HepG2 (cell line): ENCODE measurements around the gene ZNF616. TPM values are rescaled to one million over a fixed set of nuclear protein-coding genes. Genes with fewer than 3 reads are reported as not detected.

ENCODE experiments used
- CEBPB ChIP-seq: IDR thresholded peaks from 2 replicates; pipeline ENCODE4 v1.6.1; 2011; ENCODE audit warnings: low read depth, low read length, improper control_type of control experiment, borderline replicate concordance
- ELF1 ChIP-seq: sonication (generic); formaldehyde crosslinking; IDR thresholded peaks from 2 replicates; pipeline ENCODE4 v1.4.0; 2020; ENCODE audit warnings: missing genetic modification reagents
- HHEX ChIP-seq: IDR thresholded peaks from 2 replicates; pipeline ENCODE4 v1.6.1; 2016; ENCODE audit warnings: control low read depth
- IRF1 ChIP-seq: sonication (generic); formaldehyde crosslinking; IDR thresholded peaks from 2 replicates; pipeline ENCODE4 v1.4.0; 2020; ENCODE audit warnings: low read depth, mild to moderate bottlenecking, missing genetic modification reagents
- PCBP1 ChIP-seq: fragments of 200-400 bp; formaldehyde crosslinking; IDR thresholded peaks from 2 replicates; pipeline ENCODE4 v1.6.1; 2017; ENCODE audit warnings: mild to moderate bottlenecking, low read depth, low read length, borderline replicate concordance
- REL ChIP-seq: sonication (generic); formaldehyde crosslinking; conservative IDR thresholded peaks from 2 replicates; pipeline ENCODE4 v1.8.0; 2022; ENCODE audit warnings: mild to moderate bottlenecking, missing genetic modification reagents, moderate library complexity
- REPIN1 ChIP-seq: sonication (generic); formaldehyde crosslinking; IDR thresholded peaks from 2 replicates; pipeline ENCODE4 v1.8.0; 2022; ENCODE audit warnings: missing genetic modification reagents, low read depth, mild to moderate bottlenecking, borderline replicate concordance
- SAP130 ChIP-seq: IDR thresholded peaks from 2 replicates; pipeline ENCODE4 v1.6.1; 2016; ENCODE audit warnings: low read depth
- SNAPC2 ChIP-seq: sonication (generic); formaldehyde crosslinking; IDR thresholded peaks from 2 replicates; pipeline ENCODE4 v1.8.1; 2022; ENCODE audit warnings: mild to moderate bottlenecking, missing genetic modification reagents
- TFDP1 ChIP-seq: IDR thresholded peaks from 2 replicates; pipeline ENCODE4 v1.6.1; 2016; ENCODE audit warnings: missing compliant biosample characterization, missing genetic modification reagents, borderline replicate concordance
- THAP7 ChIP-seq: sonication (generic); formaldehyde crosslinking; IDR thresholded peaks from 2 replicates; pipeline ENCODE4 v1.8.1; 2023; ENCODE audit warnings: mild to moderate bottlenecking, missing genetic modification reagents
- YEATS2 ChIP-seq: sonication (generic); formaldehyde crosslinking; IDR thresholded peaks from 2 replicates; pipeline ENCODE4 v1.4.0; 2020; ENCODE audit warnings: missing genetic modification reagents, borderline replicate concordance
- ZBTB1 ChIP-seq: sonication (generic); formaldehyde crosslinking; IDR thresholded peaks from 2 replicates; pipeline ENCODE4 v1.4.0; 2020; ENCODE audit warnings: missing genetic modification reagents, borderline replicate concordance
- ZBTB2 ChIP-seq: sonication (generic); formaldehyde crosslinking; IDR thresholded peaks from 2 replicates; pipeline ENCODE4 v1.8.0; 2022; ENCODE audit warnings: low read depth, missing genetic modification reagents
- ZNF142 ChIP-seq: sonication (generic); formaldehyde crosslinking; IDR thresholded peaks from 2 replicates; pipeline ENCODE4 v1.4.0; 2020; ENCODE audit warnings: missing genetic modification reagents
- ZNF570 ChIP-seq: sonication (generic); formaldehyde crosslinking; IDR thresholded peaks from 2 replicates; pipeline ENCODE4 v1.4.0; 2020; ENCODE audit warnings: mild to moderate bottlenecking, missing genetic modification reagents, borderline replicate concordance
- ZNF607 ChIP-seq: sonication (generic); formaldehyde crosslinking; IDR thresholded peaks from 2 replicates; pipeline ENCODE4 v1.5.1; 2020; ENCODE audit warnings: missing genetic modification reagents, mild to moderate bottlenecking, borderline replicate concordance
- ZNF772 ChIP-seq: sonication (generic); formaldehyde crosslinking; IDR thresholded peaks from 2 replicates; pipeline ENCODE4 v1.5.0; 2020; ENCODE audit warnings: mild to moderate bottlenecking, missing genetic modification reagents
- ZNF777 ChIP-seq: sonication (generic); formaldehyde crosslinking; IDR thresholded peaks from 2 replicates; pipeline ENCODE4 v1.4.0; 2020; ENCODE audit warnings: missing genetic modification reagents
- polyA plus RNA-seq, 8 experiments: library from polyadenylated mRNA; depleted of rRNA in 3 of 8; stranded (reverse) in 7 of 8; unstranded in 1 of 8; fragments of >200 nt; fragmentation: Illumina TruSeq in 4 of 8; extraction: Trizol in 4 of 8; gene quantifications; 2 replicates each; pipeline versions ENCODE4 v1.2.1 to v1.2.3, GENCODE V29; 2011 to 2016; ENCODE audit warnings: low read depth in 4 of 8, missing spikeins in 1 of 8, mixed read lengths in 1 of 8; ENCODE audit not compliant: insufficient read depth in 1 of 8
- total RNA-seq, 5 experiments: library from RNA; depleted of rRNA; stranded (reverse); fragments of >200 nt; fragmentation: Illumina TruSeq; extraction: Trizol; gene quantifications; 2 replicates each; pipeline ENCODE4 v1.2.3, GENCODE V29; 2016; ENCODE audit warnings: low read depth in 1 of 5

The ZNF616 gene
- total and polyA plus RNA-seq, 2 of the 13 experiments (the other 11 are each of a cell fraction or from before 2014, with no cell fraction given), result 2.2 to 10.4 TPM

- TF ChIP-seq HHEX (CRISPR knock-in tag) (no peak), SAP130 (peak; percentile 95), ZNF607 (CRISPR knock-in tag) (no peak), REL (CRISPR knock-in tag) (no peak), ELF1 (CRISPR knock-in tag) (peak; percentile 92), ZBTB2 (no peak), TFDP1 (CRISPR knock-in tag) (0 out of 2 replicates have a peak, but pooled peaks have one; percentile 34), CEBPB (no peak), YEATS2 (CRISPR knock-in tag) (no peak), SNAPC2 (CRISPR knock-in tag) (no peak), ZBTB1 (CRISPR knock-in tag) (no peak), ZNF777 (CRISPR knock-in tag) (0 out of 2 replicates have a peak, but pooled peaks have one; percentile 31), IRF1 (no peak), THAP7 (CRISPR knock-in tag) (0 out of 2 replicates have a peak, but pooled peaks have one; percentile 47), PCBP1 (no peak), ZNF772 (CRISPR knock-in tag) (0 out of 2 replicates have a peak, but pooled peaks have one; percentile 24), ZNF570 (CRISPR knock-in tag) (no peak), ZNF142 (CRISPR knock-in tag) (0 out of 2 replicates have a peak, but pooled peaks have one; percentile 39), REPIN1 (CRISPR knock-in tag) (peak; percentile 24; the same call in 1 of the 2 replicates)
Measured at GRCh38 chr19:52095172-52096014, 44.3 kb downstream of the ZNF616 start, which contains the start of gene ZNF841 (continued).
